ENCODE measurements around the gene RFC3. TPM values are rescaled to one million over a fixed set of nuclear protein-coding genes. Genes with fewer than 3 reads are reported as not detected.

RFC3 gene
- total RNA-seq, 1 experiment from 2014 or later: 59.2 TPM

- H3K4me3 Mint-ChIP-seq: no peak overlapping the region
- Histone ChIP-seq H2BK5ac (ENCODE audit: insufficient read length, low read length) (no peak overlapping the region), H3K18ac (ENCODE audit: insufficient read length, low read depth, low read length) (no peak overlapping the region), H3K27ac (ENCODE audit: insufficient read length, low read depth, low read length) (no peak overlapping the region), H4K91ac (ENCODE audit: insufficient read length, low read depth, low read length) (no peak overlapping the region), H3K79me1 (ENCODE audit: insufficient read depth, low read depth, low read length, poor library complexity, severe bottlenecking) (no peaks in the 10 kb centered on the region), H4K20me1 (ENCODE audit: control insufficient read depth, insufficient read depth, insufficient read length) (no peaks in the 10 kb centered on the region), H3K23me2 (ENCODE audit: insufficient read length, low read depth, low read length, poor library complexity, severe bottlenecking) (no peaks in the 10 kb centered on the region), H3K23ac (ENCODE audit: insufficient read length, low read depth, low read length) (no peak overlapping the region), H2BK20ac (ENCODE audit: low read depth, low read length, poor library complexity, severe bottlenecking) (no peak overlapping the region), H4K5ac (ENCODE audit: insufficient read length, low read depth, low read length) (no peak overlapping the region), H3K79me2 (ENCODE audit: insufficient read depth, low read length) (no peaks in the 10 kb centered on the region), H2AK5ac (ENCODE audit: insufficient read length, low read length) (no peak overlapping the region), H4K8ac (replicated peaks; ENCODE audit: insufficient read length, low read depth, low read length) (no peak overlapping the region), H2BK15ac (ENCODE audit: low read depth, low read length) (no peak overlapping the region), H3K27me3 (ENCODE audit: insufficient read depth, low read length) (no peaks in the 10 kb centered on the region), H3K4ac (ENCODE audit: low read depth, low read length) (no peak overlapping the region), H3K9ac (ENCODE audit: extremely low read depth, insufficient read length, low read length) (no peak overlapping the region), H3K4me2 (ENCODE audit: insufficient read depth, insufficient read length, low read length) (no peak overlapping the region), H2BK120ac (ENCODE audit: low read depth, low read length, poor library complexity, severe bottlenecking) (no peak overlapping the region), H3K56ac (ENCODE audit: insufficient read length, low read depth, low read length) (no peak overlapping the region), H3K9me3 (ENCODE audit: control insufficient read depth, low read depth, low read length) (no peaks in the 10 kb centered on the region), H2AFZ (ENCODE audit: low read length) (no peak overlapping the region), H3K4me1 (ENCODE audit: insufficient read depth, low read length) (no peaks in the 10 kb centered on the region), H3K14ac (ENCODE audit: insufficient read depth, low read length) (no peak overlapping the region), H2BK12ac (ENCODE audit: insufficient read length, low read depth, low read length) (no peak overlapping the region), H3T11ph (ENCODE audit: low read length) (no peak overlapping the region)
- no peak overlapping the region for H3K27ac Mint-ChIP-seq
- no peak for TF ChIP-seq CTCF (conservative IDR thresholded peaks at IDR 0.05)
- no CpG with 5 or more reads among the region's 1 CpG for WGBS (ENCODE audit: extremely low coverage, insufficient read length, low lambda C conversion rate)
- DNase-seq: no peak
- H3K27me3 Mint-ChIP-seq (ENCODE audit: low read depth): no peaks in the 10 kb centered on the region
- H3K9me3 Mint-ChIP-seq: peaks cover 8 to 12% of the 10 kb centered on the region in 2 experiments
- H3K4me1 Mint-ChIP-seq: peaks cover 7 to 8% of the 10 kb centered on the region in 2 experiments
- H3K36me3 Mint-ChIP-seq (ENCODE audit: insufficient read depth in 1 of 3, low read depth in 3 of 3): peaks cover 0 to 5% (median 0%) of the 10 kb centered on the region in 3 experiments; a peak in 2 of 7 replicates
Measured at GRCh38 chr13:33785384-33785783, 32.6 kb upstream of the RFC3 start.

Data from H9 (cell line).